ENCODE results near the gene TBX19.

The TBX19 gene

DNA sequence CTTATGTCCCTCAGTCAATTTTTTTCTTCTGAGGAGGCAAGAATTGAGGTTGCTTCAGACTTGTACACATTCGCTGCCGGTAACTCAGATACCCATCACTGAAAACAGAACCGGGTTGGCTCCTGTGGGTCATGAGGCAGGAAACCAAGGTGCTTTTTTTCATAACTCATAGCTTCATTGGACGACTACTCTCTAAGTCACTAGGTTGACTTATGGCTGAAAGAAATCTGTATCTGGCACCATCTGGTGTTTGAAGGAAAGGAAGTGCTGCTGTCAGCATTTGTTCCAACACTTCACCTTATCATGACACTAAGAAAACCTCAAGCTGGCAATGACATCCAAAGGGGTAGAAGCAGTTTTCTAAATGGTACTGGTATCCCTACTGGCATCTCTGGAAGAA lies 82.3 kb downstream of the TBX19 start:
- DNase-seq = no peak
